ENCODE results near the gene TMSB4X.
"Not testable (repeated sequence)": the region's sequence is repeated elsewhere in the genome, so short reads cannot be mapped to it uniquely, and the experiment has no call there.

The TMSB4X gene

DNA sequence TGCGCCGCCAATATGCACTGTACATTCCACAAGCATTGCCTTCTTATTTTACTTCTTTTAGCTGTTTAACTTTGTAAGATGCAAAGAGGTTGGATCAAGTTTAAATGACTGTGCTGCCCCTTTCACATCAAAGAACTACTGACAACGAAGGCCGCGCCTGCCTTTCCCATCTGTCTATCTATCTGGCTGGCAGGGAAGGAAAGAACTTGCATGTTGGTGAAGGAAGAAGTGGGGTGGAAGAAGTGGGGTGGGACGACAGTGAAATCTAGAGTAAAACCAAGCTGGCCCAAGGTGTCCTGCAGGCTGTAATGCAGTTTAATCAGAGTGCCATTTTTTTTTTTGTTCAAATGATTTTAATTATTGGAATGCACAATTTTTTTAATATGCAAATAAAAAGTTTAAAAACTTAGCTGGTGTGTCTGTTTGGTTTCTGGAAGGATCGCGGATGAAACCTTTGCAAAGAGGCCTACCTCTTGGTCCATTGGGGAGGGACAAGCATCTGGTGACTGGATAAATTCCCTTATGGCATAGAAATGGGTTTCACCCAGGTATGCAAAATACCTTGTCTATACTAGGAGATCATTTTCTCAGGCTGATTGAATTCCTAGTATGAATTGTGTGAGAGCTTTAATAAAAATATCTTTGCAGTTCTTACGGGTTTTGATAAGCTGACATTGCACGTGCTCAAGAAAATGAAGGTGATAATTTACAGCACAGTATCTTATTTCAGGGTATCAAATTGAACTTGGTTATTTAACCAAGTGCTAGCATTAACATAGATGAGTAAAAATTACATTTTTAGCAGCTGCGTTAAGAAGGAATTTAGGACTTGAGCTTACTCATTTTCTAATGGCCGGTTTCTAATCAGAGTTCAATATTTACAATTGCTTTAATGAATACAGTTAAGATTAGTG, 2.2 kb downstream of the TMSB4X start:
- not testable (repeated sequence) for DNase-seq (ENCODE audit: low spot score)

DNA sequence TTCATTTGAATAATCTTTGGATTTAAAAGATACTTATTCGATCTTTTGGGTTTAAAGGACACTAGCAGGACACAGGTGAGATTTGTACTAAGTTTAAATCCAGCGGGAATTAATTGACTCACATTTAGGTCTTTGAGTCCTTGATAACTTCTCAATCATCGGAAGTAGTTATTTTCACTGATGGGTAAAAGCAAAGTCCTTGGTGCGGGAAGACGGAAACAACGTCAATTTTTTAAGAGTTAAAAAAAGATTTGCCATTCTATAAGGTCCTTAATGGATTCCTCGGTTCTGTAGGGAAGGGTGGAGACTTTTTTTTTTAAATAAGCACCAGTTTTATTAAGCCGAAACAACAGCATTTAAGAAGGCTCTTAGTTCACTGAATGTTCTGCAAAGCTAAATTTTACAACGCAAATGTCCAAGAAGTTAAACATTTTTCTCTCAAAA, 2.9 kb downstream of the TMSB4X start:
- DNase-seq (ENCODE audit: low spot score) = no peak

DNA sequence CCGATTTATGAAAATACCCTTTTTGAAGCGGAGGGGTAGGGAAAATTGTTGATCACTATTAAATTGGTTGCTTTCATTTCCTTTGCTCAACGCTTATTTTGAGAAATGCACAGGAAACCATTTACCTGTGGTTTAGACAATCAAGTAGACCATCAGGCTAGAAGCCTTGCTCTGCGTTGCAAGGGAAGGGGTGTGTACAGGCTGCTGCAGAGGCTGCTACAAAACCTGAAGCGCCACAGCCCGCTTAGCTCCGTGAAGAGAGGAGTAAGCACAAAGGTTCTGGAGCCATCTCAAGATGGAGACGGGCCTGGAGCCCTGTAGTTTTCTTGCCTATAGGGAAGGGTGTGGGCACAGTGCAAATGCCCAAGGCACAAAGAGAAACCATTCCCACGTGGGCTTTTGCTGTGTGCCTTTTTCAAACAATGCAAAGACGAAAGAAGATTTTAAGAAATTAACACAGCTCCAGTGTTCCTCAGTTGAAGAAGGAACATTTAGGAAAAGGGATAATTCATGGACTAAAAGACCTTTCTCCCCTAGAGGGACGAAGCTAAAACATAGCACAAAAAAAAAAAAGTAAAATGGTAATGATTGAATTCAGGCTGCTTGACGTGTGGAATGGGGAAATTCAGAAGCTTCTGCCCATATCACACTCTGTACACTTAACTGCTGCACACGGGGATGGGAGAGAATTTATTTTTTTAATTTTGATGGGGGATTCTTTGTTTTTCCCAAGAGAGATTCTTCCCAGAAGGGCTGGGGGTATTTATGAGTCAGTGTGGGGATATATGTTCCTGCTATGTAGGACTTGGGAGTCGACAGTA, 3.5 kb downstream of the TMSB4X start:
- peak; percentile 87 for DNase-seq (ENCODE audit: low spot score)

DNA sequence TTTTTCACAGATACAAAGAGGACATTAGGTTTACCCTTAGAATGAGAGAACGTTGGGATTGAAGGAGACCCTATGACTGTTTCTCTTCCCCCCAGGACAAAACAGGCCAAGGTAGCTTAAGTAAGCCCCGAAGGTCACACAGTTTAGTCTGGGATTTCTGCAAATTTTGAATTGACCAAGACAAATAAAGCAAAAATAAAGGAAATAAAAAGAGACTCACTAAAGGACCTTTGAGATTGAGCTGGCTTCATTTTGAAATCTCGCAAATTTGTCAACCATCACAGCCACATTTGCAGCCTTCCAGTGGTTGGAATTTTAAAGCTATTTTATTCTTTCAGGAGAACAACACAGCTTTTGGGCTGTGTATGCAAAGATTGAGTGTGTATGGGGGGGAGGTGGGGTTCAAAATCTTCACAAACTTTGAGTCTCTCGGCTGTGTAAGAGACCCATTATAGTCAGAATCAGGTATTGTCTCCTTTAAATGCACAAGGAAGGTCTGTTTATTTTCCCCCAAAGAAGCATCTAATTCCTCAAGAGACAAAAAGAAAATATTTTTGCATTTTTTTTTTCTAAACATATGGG, 4.2 kb downstream of the TMSB4X start:
- no peak for DNase-seq (ENCODE audit: low spot score)

DNA sequence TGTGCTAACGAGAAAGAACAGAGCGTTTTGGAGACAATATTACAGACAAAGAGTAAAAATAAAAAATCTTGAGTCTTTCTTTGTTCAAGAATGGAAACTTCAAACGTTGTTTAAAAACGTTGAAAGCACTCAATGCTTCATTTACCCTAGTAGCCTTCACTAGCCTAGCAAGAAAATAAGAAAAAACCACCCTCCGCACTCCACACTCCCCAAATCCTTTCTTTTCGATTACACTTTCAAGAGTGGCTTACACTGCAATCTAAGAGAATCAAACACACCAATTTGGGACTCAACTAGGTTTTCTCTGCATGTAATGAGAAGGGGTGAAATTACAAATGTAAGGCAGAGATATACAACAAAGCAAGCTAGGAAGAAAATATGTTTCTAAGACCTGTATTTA, 4.7 kb downstream of the TMSB4X start:
- DNase-seq (ENCODE audit: low spot score) = no peak

DNA sequence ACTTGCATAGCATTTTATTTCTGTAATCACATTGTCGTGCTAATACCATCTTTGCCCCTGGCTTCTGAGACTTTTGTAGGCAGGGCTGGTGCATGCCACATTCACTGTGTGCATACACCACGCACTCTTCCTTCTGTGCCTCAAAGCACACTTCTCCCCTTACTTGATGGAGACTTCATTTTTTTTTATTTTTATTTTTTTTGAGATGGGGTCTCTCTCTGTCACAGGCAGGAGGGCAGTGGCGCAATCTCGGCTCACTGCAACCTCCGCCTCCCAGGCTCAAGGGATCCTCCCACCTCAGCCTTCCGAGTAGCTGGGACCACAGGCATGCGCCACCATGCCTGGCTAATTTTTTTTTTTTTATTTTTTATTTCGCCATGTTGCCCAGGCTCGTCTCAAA, 5.1 kb downstream of the TMSB4X start:
- DNase-seq (ENCODE audit: low spot score) = not testable (repeated sequence)

DNA sequence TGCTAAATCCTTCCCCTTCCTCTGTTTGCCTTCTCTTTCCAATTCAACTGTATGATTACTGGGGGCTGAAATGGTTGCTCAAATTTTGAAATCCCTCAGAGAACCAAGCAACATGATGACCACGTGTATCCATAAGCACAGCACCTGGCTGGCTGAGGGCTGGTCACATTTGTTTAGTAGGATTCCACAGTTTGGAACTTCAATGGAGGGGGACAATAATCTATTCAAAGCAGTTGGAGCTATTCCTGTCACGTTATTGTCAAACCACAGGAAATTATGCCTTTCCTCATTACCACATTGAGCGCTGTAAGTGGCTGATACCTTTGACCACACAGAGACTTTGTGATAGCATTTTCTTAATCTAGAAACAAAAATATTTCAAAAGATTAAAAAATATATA, 7.0 kb downstream of the TMSB4X start:
- DNase-seq (ENCODE audit: low spot score) = no peak

DNA sequence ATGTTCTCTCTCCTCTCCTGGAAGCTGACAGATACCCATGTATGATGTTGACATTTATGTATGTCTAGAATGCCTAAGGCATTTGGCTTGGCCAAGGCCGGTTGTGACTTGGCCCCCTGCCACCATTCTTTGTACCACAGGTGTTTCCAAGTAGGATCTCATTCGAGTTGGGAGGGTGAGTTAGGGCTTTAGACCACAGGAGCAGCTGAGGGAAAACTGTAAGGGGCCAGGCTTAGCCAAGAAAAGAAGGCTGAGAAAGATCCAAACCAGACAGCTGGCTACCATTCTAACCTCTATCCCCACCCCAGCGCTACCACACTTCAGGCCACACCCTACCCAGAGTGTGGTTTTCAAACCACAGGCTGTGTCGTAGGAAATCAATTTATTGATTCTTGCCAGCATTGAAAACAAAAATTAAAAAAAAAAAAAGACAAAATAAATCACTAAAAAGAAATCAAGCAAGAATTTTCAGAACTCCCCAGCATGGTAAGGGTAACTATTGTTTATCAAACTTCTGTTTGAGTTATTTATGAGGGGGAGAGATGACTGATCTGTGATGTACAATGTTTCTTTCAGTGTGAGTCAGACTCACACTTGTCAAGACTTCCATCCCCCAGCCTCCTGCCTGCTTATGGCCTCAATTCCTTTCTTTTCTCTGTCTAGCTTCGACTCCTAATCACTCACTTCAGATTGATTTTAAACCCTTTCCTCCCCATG, 9.9 kb downstream of the TMSB4X start:
- peak; percentile 58 for DNase-seq (ENCODE audit: low spot score)

DNA sequence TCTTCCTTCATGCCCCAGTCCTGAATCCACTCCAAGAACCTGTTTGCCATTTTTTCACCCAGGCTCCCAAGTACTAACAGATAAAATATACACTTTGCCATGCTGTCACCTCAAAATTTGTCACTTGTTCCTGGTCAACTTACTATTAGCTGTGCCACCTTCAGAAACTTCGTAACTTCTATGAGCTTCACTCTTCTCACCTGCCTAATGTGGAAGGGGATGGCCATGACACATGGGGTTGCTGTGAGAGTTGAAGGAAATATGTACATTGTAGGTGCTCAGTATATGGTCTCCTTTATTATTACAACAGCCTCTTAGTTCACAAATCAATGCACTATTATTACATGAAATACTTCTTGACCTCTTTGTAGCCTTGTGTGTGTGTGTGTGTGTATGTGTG, 10.4 kb downstream of the TMSB4X start:
- no peak for DNase-seq (ENCODE audit: low spot score)

DNA sequence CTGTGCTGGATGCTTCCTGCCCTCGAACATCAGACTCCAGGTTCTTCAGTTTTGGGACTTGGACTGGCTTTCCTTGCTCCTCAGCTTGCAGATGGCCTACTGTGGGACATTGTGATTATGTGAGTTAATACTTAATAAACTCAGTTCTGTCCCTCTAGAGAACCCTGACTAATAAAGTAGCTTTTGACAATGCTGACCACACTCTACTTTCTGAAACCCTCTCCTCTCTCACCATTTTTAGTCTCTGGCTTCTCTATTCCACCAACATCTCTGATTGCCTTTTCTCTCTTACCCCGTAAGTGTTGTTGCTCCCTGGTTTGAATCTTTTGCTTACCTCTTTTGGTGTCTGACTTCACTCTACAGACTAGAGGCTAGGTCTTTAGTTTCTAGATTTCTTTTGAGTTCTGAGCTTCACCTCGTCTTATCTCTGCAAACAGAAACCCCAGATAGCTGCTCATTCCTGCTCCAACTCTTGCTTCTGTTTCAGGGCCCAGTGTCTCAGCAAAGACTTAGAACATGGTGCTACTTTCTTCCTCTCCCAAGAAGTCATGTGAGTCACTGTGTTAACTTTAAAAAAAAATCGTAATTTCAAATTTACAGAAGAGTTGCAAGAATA, 11.4 kb downstream of the TMSB4X start:
- no peak for DNase-seq (ENCODE audit: low spot score)

DNA sequence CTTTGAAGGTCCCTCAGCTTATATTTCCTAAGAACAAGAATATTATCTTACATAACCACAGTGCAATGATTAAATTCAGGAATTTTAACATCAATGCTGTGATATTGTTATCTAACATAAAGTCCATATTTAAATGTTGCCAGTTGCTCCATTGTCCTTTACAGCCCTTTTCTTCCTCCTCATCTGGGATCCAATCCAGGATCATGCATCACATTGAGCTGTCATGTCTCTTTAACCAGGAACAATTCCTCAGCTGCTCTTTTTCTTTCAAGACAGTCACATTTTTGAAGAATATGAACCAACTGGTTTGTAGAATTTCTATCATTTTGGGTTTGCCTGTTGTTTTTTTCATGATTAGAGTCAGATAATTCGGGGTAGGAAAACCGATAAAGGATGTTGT, 12.0 kb downstream of the TMSB4X start:
- DNase-seq (ENCODE audit: low spot score) = no peak

DNA sequence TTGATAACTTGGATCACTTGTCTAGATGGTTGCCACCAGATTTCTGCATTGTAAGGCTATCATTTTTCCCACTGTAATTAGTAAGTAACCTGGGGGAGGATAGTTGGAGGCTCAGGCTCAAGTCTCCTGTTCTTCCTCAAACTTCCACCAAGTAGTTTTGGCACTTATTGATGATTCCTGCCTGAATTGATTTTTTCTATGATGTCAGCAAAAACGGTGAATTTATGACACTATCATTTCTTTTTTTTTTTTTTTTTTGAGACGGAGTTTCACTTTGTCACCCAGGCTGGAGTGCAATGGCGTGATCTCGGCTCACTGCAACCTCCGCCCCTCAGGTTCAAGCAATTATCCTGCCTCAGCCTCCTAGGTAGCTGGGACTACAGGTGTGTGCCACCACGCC, 12.4 kb downstream of the TMSB4X start:
- no peak for DNase-seq (ENCODE audit: low spot score)

DNA sequence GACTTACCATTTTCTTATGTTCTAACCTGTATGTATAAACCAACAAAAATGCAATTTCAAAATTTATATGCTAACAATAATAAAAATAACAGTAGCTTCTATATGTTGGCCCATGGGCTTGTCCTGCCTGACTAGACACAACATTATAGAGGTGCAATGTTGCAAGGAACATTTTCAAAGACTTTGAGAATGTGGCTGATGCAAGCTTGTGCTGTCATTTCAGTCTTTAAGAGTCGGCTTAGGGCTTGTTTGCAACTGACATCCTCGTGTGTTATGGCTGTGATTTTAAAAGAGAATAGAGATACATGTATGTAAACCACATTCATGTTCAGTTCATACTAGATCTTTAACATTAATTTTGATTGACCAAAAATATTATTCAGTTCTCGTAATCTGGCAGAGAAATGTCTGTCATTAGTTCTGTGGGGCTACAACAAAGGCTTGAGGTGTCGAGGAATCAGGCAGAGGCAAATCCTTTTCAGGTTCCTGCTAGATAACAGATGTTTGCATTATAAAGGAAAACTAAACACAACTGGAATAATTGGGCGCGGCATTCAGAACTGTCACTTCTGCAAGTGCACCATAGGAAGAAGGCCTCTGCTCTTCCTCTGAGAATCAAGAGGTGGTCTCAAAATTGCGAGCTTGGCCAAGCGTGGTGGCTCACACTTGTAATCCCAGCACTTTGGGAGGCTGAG, 13.1 kb downstream of the TMSB4X start:
- no peak for DNase-seq (ENCODE audit: low spot score)

DNA sequence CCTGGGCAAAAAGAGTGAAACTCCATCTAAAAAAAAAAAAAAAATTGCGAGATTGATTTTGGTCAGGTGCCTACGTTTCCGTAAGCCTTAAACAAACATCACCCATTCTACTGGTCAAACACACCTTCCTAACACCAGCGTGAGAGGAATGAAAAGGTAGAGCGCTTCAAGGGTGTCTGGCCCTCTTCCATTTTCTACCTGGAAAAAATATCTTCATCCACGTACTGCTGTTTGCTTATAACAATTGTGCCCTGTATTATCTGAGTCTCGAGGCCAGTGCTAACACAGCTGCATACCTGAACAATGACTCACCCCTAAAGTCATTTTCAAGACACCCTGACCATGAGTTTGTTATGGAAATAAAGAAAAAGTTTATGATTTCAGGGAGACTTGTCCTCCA, 13.9 kb downstream of the TMSB4X start:
- DNase-seq (ENCODE audit: low spot score) = no peak

DNA sequence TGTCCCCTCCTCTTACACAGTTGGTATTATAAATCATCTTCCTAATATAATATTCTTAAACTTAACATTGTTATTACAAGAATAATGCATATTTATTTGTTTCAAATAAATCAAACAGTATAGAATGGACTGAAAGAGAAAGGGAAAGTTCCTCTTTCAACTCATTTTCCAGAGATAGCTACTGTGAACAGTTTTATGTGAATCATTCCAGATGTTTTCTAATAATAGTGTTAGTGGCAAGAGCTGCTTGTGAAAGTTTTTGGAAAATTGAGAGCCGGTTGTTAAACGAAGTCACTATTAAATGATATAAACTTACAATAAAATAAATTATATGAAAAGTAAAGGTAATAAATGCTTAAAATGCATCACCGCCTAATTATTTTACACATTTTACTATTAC, 14.6 kb downstream of the TMSB4X start:
- DNase-seq (ENCODE audit: low spot score) = no peak

DNA sequence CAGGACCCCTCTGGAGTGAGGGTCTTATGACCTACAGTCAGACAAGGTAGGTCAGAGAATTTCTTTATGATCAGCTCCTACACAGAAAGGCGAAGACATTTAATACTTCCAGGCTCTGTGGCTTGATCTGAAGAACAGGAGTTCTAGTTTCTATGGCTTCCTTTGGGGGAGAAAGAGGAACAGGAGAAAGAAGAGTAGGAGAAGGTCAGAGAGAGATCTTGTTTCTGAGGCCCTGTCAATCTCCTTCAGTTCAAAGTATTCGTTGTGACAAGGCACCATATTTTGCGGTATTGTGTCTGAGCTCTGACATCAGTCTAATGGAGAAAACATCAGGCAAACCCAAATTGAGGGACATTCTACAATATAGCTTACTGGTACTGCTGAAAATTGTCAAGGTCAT, 16.7 kb downstream of the TMSB4X start:
- no peak for DNase-seq (ENCODE audit: low spot score)

DNA sequence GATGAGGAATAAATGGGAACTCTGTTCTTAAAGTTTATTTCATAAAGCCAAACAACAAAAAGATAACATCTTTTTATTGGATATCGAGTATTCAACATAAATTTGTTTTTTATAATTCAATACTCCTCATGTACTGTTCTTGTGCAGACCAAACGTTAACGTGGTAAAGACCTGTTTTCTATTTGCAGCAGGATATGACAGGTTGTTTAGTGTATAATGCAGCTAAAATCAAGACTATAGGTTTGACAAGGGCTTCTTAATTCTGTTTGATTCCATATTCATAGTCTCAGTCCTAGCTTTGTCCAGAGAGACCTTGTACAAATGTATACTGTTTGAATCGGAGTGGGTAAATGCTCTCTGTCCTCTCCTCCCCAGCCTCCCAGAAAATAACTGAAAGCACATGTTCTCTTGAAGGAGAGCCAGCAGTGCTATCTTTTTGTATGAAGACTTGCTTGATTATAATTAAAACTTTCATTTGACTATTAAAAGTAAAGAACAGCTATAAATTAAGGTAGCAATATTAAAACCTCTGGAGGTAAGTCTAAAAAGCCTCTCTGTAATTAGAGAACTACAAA, 17.7 kb downstream of the TMSB4X start:
- no peak for DNase-seq (ENCODE audit: low spot score)

DNA sequence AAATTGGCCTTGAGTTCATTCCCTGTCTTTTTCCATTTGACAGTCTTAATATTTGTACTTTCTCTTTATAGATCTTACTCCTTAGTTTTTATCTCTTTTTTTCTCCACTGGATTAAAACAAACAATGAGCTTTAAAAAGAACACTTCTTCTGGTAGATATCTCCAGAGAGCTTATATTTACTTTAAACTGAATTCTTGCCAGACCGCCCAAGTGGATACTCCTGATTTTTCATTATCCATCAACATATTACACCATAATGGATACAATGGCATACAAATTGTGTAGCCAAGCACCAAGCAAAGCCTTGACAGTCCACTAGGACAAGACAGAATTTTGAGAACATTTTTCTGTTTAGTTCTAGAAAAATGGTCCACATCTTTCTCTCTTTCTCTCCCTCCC, 18.9 kb downstream of the TMSB4X start:
- DNase-seq (ENCODE audit: low spot score) = no peak

DNA sequence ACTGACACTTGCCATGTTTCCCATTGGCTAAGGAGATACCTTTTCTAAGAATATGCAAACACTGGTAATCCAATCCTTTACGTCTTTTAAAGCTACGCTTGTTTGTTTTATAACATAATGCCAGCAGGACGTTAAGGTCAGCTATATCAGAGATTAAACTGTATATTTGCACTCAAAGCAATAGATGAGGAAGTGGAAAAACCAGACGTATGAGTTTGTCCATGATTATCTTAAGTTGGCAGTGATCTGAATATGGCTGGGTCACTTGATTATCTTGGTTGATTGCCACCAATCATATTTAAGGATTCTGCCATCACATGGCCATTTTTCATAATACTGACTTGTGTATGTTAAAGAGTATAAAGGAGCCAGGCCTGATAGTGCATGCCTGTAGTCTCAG, 19.4 kb downstream of the TMSB4X start:
- DNase-seq (ENCODE audit: low spot score) = no peak

DNA sequence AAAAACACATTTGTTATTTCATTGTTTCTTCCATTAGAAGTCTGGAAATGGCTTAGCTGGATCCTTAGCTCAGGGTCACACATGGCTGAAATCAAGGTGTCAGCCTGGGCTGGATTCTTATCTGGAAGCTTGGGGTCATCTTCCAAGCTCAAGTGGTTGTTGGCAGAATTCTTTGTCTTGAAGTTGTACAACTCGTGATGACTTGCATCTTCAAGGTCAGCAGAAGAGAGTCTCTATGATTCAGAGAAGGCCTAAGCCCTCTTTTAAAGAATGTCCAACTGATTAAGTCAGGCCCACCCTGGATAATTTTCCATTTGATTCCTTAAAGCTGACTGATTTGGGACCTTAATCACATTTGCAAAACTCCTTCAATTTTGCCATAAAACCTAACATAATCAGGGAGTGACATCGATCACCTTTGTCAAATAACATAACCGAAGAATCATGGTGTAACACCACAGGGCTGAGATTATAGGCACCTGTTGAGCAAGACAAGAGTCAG, 22.1 kb downstream of the TMSB4X start:
- no peak for DNase-seq (ENCODE audit: low spot score)
